ENCODE results near the gene WFS1.

WFS1 gene

GRCh38 chr4:6330384-6330767 lies 60.7 kb downstream of the WFS1 start:
- Histone ChIP-seq H3K4me3 (ENCODE audit: low read depth in 1 of 2, low read length in 2 of 2) (no peak overlapping the region), H3K4me1 (ENCODE audit: control insufficient read depth in 1 of 2, insufficient read depth in 2 of 2, low read length in 2 of 2) (no peaks in the 10 kb centered on the region), H3K27ac (ENCODE audit: low read length) (no peak overlapping the region), H3K9me3 (ENCODE audit: control insufficient read depth in 1 of 2, low read length in 2 of 2) (peaks cover 0 to 3% of the 10 kb centered on the region in 2 donors), H3K27me3 (ENCODE audit: low read depth, low read length) (peaks cover 9% of the 10 kb centered on the region), H3K36me3 (ENCODE audit: control insufficient read depth in 1 of 2, insufficient read depth in 2 of 2, low read length in 2 of 2) (no peaks in the 10 kb centered on the region)

GRCh38 chr4:6331018-6331417 lies 61.4 kb downstream of the WFS1 start:
- Histone ChIP-seq H3K27ac (ENCODE audit: low read length) (no peak overlapping the region), H3K9me3 (ENCODE audit: control insufficient read depth in 1 of 2, low read length in 2 of 2) (peaks cover 0 to 3% of the 10 kb centered on the region in 2 donors), H3K27me3 (ENCODE audit: low read depth, low read length) (peaks cover 9% of the 10 kb centered on the region), H3K36me3 (ENCODE audit: control insufficient read depth in 1 of 2, insufficient read depth in 2 of 2, low read length in 2 of 2) (no peaks in the 10 kb centered on the region), H3K4me1 (ENCODE audit: control insufficient read depth in 1 of 2, insufficient read depth in 2 of 2, low read length in 2 of 2) (no peaks in the 10 kb centered on the region), H3K4me3 (ENCODE audit: low read depth in 1 of 2, low read length in 2 of 2) (no peak overlapping the region)

DNA sequence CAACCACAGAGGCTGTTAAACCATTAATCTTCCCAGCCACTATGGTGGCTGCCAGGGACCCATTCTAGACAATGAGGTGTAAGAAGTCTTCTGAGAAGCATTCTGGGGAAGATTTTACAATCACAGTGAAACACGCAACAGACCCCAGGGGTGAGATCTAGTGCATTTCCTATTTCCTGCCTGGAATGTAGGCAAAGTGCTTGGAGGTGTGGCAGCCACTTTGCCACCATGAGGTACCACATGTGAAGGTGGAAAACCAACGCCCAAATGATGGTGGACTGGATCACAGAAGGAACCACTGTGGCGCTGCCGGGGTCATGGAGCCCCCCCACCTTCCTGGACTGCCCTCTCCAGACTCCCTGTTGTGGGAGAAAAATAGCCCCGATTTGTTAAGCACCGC lies 61.8 kb downstream of the WFS1 start:
- peaks cover 0 to 3% of the 10 kb centered on the region in 2 donors for H3K9me3 ChIP-seq (ENCODE audit: control insufficient read depth in 1 of 2, low read length in 2 of 2)
- peaks cover 9% of the 10 kb centered on the region for H3K27me3 ChIP-seq (ENCODE audit: low read depth, low read length)
- H3K4me3 ChIP-seq (ENCODE audit: low read depth in 1 of 2, low read length in 2 of 2): no peak overlapping the region
- H3K36me3 ChIP-seq (ENCODE audit: control insufficient read depth in 1 of 2, insufficient read depth in 2 of 2, low read length in 2 of 2): no peaks in the 10 kb centered on the region
- no peak overlapping the region for H3K27ac ChIP-seq (ENCODE audit: low read length)
- H3K4me1 ChIP-seq (ENCODE audit: control insufficient read depth in 1 of 2, insufficient read depth in 2 of 2, low read length in 2 of 2): no peaks in the 10 kb centered on the region

DNA sequence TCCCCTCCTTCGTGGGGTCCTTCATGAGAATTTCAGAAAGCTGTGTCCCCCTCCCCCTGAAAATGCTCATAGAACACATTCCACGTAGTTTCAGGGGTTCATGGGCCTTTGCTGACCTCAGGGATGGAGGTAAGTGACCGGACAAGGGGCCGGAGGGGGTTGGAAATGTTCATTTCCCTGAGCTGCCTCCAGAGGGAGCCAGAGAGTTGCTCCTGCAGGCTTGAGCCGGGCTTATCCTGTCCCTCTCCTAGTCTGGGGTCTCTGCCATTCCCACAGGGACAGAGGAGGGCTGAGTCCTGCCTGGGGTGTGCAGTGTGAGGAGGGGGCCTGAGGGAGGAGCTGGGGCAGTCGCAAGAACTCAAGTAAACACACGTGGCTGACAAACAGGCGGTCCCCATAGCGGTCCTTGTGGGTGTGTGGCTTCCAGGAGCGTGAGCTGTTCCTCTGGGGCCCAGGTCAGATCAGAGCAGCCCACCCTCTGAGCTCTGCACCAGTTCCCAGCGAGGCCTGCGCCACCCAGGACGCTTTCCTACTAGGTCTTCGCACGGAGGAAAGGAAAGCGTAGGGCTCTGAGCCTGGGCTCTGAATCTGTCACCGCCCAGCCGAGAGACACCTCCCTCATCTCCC lies 62.5 kb downstream of the WFS1 start:
- Histone ChIP-seq H3K4me3 (ENCODE audit: low read depth in 1 of 2, low read length in 2 of 2) (no peak overlapping the region), H3K36me3 (ENCODE audit: control insufficient read depth in 1 of 2, insufficient read depth in 2 of 2, low read length in 2 of 2) (no peaks in the 10 kb centered on the region), H3K27me3 (ENCODE audit: low read depth, low read length) (peaks cover 9% of the 10 kb centered on the region), H3K4me1 (ENCODE audit: control insufficient read depth in 1 of 2, insufficient read depth in 2 of 2, low read length in 2 of 2) (no peaks in the 10 kb centered on the region), H3K27ac (ENCODE audit: low read length) (no peak overlapping the region), H3K9me3 (ENCODE audit: control insufficient read depth in 1 of 2, low read length in 2 of 2) (peaks cover 0 to 3% of the 10 kb centered on the region in 2 donors)

GRCh38 chr4:6332669-6333050 lies 63.0 kb downstream of the WFS1 start:
- Histone ChIP-seq H3K4me3 (ENCODE audit: low read depth in 1 of 2, low read length in 2 of 2) (no peak overlapping the region), H3K27ac (ENCODE audit: low read length) (no peak overlapping the region), H3K9me3 (ENCODE audit: control insufficient read depth in 1 of 2, low read length in 2 of 2) (peaks cover 0 to 3% of the 10 kb centered on the region in 2 donors), H3K4me1 (ENCODE audit: control insufficient read depth in 1 of 2, insufficient read depth in 2 of 2, low read length in 2 of 2) (no peaks in the 10 kb centered on the region), H3K36me3 (ENCODE audit: control insufficient read depth in 1 of 2, insufficient read depth in 2 of 2, low read length in 2 of 2) (no peaks in the 10 kb centered on the region), H3K27me3 (ENCODE audit: low read depth, low read length) (peaks cover 9% of the 10 kb centered on the region)

DNA sequence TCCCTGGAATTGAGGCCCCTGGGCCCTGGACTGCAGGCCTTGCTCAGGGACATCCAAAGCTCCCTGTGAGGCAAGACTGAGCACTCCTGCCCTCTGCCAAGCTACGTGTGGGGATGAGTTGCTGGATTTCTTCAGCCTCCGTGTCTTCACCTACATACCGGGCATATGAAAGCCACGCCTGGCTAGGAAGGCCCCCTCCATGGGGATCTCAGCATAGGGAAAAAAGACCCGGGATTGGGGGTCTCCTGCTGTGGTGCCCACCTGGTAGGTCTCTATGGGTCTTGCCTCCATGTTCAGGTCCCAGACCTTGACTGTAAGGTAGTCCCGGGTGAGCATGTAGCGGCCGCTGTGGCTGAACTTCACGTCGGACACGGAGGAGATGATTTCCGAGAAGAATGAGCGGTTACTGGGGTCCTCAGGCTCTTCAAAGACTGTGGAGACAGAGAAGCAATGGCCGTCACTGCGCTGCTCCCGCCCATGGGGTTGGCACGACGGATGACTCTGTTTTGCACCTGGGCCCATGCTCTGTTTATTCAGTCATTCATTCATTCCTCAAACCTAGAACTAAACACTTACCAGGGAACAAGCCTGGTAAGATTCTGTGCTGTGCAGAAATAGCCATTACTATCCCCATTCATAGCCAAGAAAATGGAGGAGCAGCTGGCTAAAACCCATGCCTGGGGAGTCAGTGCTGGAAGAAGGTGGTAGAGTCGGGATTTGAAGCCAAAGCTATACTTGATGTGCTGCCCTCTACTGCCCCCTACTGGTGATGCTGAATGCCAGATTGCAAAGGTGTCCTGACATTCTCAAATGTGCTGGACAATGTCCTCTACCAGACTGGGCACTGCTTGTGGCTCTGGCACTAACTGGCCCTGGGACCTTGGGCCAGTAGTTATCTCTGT lies 63.9 kb downstream of the WFS1 start:
- Histone ChIP-seq H3K9me3 (ENCODE audit: control insufficient read depth in 1 of 2, low read length in 2 of 2) (peaks cover 0 to 3% of the 10 kb centered on the region in 2 donors), H3K4me3 (ENCODE audit: low read depth in 1 of 2, low read length in 2 of 2) (no peak overlapping the region), H3K27ac (ENCODE audit: low read length) (no peak overlapping the region), H3K27me3 (ENCODE audit: low read depth, low read length) (peaks cover 9% of the 10 kb centered on the region), H3K4me1 (ENCODE audit: control insufficient read depth in 1 of 2, insufficient read depth in 2 of 2, low read length in 2 of 2) (no peaks in the 10 kb centered on the region), H3K36me3 (ENCODE audit: control insufficient read depth in 1 of 2, insufficient read depth in 2 of 2, low read length in 2 of 2) (no peaks in the 10 kb centered on the region)

- Histone ChIP-seq H3K9me3 (ENCODE audit: control insufficient read depth in 1 of 2, low read length in 2 of 2) (peaks cover 0 to 3% of the 10 kb centered on the region in 2 donors), H3K27me3 (ENCODE audit: low read depth, low read length) (peaks cover 9% of the 10 kb centered on the region)
Measured at GRCh38 chr4:6334203-6334887, 64.7 kb downstream of the WFS1 start.

GRCh38 chr4:6335040-6335590 lies 65.5 kb downstream of the WFS1 start:
- Histone ChIP-seq H3K27ac (ENCODE audit: low read length) (no peak overlapping the region), H3K4me1 (ENCODE audit: control insufficient read depth in 1 of 2, insufficient read depth in 2 of 2, low read length in 2 of 2) (no peaks in the 10 kb centered on the region), H3K4me3 (ENCODE audit: low read depth in 1 of 2, low read length in 2 of 2) (no peak overlapping the region), H3K36me3 (ENCODE audit: control insufficient read depth in 1 of 2, insufficient read depth in 2 of 2, low read length in 2 of 2) (no peaks in the 10 kb centered on the region), H3K27me3 (ENCODE audit: low read depth, low read length) (peaks cover 9% of the 10 kb centered on the region), H3K9me3 (ENCODE audit: control insufficient read depth in 1 of 2, low read length in 2 of 2) (peaks cover 0 to 3% of the 10 kb centered on the region in 2 donors)

More at GRCh38 chr4:6334203-6334887, 64.7 kb downstream of the WFS1 start:
- H3K4me3 ChIP-seq (ENCODE audit: low read depth in 1 of 2, low read length in 2 of 2): no peak overlapping the region
- no peak overlapping the region for H3K27ac ChIP-seq (ENCODE audit: low read length)
- no peaks in the 10 kb centered on the region for H3K4me1 ChIP-seq (ENCODE audit: control insufficient read depth in 1 of 2, insufficient read depth in 2 of 2, low read length in 2 of 2)
- H3K36me3 ChIP-seq (ENCODE audit: control insufficient read depth in 1 of 2, insufficient read depth in 2 of 2, low read length in 2 of 2): no peaks in the 10 kb centered on the region

- Histone ChIP-seq H3K4me3 (ENCODE audit: low read depth in 1 of 2, low read length in 2 of 2) (no peak overlapping the region), H3K36me3 (ENCODE audit: control insufficient read depth in 1 of 2, insufficient read depth in 2 of 2, low read length in 2 of 2) (no peaks in the 10 kb centered on the region), H3K27ac (ENCODE audit: low read length) (no peak overlapping the region), H3K9me3 (ENCODE audit: control insufficient read depth in 1 of 2, low read length in 2 of 2) (peaks cover 0 to 3% of the 10 kb centered on the region in 2 donors), H3K27me3 (ENCODE audit: low read depth, low read length) (peaks cover 9% of the 10 kb centered on the region), H3K4me1 (ENCODE audit: control insufficient read depth in 1 of 2, insufficient read depth in 2 of 2, low read length in 2 of 2) (no peaks in the 10 kb centered on the region)
Measured at GRCh38 chr4:6336166-6336565, 66.5 kb downstream of the WFS1 start.

DNA sequence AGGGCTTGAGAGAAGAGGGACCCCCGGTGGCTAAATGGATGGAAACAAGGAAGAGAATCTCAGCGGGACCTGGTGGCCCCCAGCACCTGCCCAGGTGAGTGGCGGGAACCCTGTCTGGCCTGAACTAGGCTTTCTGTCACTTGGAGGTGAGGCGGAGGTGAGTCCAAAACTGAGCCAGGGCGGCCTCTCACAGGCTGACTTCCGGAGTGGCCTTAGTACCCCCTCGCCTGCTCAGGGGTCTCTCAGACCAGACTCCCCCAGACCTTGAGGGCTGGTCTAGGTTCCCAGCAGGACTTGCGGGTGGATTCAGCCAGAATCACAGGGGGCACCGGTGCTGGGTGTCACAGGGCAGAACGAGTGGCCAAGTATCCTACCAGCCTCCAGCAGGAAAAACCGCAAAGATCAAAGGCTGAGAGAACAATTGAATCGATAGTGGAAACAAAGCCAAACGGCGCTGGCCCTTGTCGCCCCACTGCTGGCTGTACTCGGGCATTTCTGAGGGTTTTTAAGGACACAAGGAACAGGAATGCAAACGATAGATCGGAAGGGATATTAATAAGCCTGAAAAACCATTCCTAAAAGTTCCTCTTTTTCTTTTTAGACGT lies 67.8 kb downstream of the WFS1 start:
- Histone ChIP-seq H3K4me1 (ENCODE audit: control insufficient read depth in 1 of 2, insufficient read depth in 2 of 2, low read length in 2 of 2) (no peaks in the 10 kb centered on the region), H3K36me3 (ENCODE audit: control insufficient read depth in 1 of 2, insufficient read depth in 2 of 2, low read length in 2 of 2) (no peaks in the 10 kb centered on the region), H3K27me3 (ENCODE audit: low read depth, low read length) (peaks cover 9% of the 10 kb centered on the region), H3K9me3 (ENCODE audit: control insufficient read depth in 1 of 2, low read length in 2 of 2) (no peaks in the 10 kb centered on the region), H3K4me3 (ENCODE audit: low read depth in 1 of 2, low read length in 2 of 2) (no peak overlapping the region), H3K27ac (ENCODE audit: low read length) (no peak overlapping the region)
